HL-60 (cell line): ENCODE results near the gene SRSF9.
"Not testable (repeated sequence)": the region's sequence is repeated elsewhere in the genome, so short reads cannot be mapped to it uniquely, and the experiment has no call there.

Experiments
- DNase-seq, 2 experiments: peaks; one replicate each; pipeline ENCODE4 v3.0.0-alpha.2; 2010 to 2020; ENCODE audit warnings: low read depth in 1 of 2, low spot score in 1 of 2
- H3K27ac ChIP-seq: fragments of 250-450 bp; sonication (Bioruptor Pico); replicated peaks from 2 replicates; pipeline ENCODE4 v1.5.1; 2020; ENCODE audit warnings: mild to moderate bottlenecking, moderate library complexity
- H3K27me3 ChIP-seq: fragments of 250-450 bp; sonication (Bioruptor Pico); 2 replicates; pipeline ENCODE4 v1.5.1; 2021; ENCODE audit warnings: mild to moderate bottlenecking, moderate library complexity; ENCODE audit not compliant: insufficient read depth, poor library complexity, severe bottlenecking
- H3K4me3 ChIP-seq: replicated peaks from 2 replicates; pipeline ENCODE4 v1.5.1; 2011; ENCODE audit warnings: mild to moderate bottlenecking, control low read depth, low read length; ENCODE audit not compliant: insufficient read depth
- GABPA ChIP-seq: IDR thresholded peaks from 2 replicates; pipeline ENCODE4 v1.6.1; 2012; ENCODE audit warnings: low read depth
- POLR2AphosphoS5 ChIP-seq: IDR thresholded peaks from 2 replicates; pipeline ENCODE4 v1.6.1; 2012; ENCODE audit warnings: low read depth
- SPI1 ChIP-seq: IDR thresholded peaks from 2 replicates; pipeline ENCODE4 v1.6.1; 2012; ENCODE audit warnings: low read depth, mild to moderate bottlenecking, borderline replicate concordance
- long read RNA-seq: library from polyadenylated mRNA; unstranded; transcript quantifications from one replicate; pipeline ENCODE4 v2.0.0, GENCODE V29; 2020
- TF ChIP-seq, protein P1 (sequence below): IDR thresholded peaks from 2 replicates; pipeline ENCODE4 v1.6.1; 2012; ENCODE audit warnings: low read depth; ENCODE audit not compliant: insufficient replicate concordance
- TF ChIP-seq, protein P2 (sequence below): IDR thresholded peaks from one replicate; pipeline ENCODE4 v1.5.1; 2011; ENCODE audit warnings: low read length, control low read depth, inconsistent platforms; ENCODE audit not compliant: insufficient read depth

The SRSF9 gene, protein sequence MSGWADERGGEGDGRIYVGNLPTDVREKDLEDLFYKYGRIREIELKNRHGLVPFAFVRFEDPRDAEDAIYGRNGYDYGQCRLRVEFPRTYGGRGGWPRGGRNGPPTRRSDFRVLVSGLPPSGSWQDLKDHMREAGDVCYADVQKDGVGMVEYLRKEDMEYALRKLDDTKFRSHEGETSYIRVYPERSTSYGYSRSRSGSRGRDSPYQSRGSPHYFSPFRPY
- long read RNA-seq, transcript SRSF9-201 (4 exons, 1,201 nt): major isoform, 8 of 13 reads
- long read RNA-seq, partial matches to known transcripts: 0 of 13 reads
- long read RNA-seq, other reads (novel, unspliced or antisense): 1 of 13 reads

DNA sequence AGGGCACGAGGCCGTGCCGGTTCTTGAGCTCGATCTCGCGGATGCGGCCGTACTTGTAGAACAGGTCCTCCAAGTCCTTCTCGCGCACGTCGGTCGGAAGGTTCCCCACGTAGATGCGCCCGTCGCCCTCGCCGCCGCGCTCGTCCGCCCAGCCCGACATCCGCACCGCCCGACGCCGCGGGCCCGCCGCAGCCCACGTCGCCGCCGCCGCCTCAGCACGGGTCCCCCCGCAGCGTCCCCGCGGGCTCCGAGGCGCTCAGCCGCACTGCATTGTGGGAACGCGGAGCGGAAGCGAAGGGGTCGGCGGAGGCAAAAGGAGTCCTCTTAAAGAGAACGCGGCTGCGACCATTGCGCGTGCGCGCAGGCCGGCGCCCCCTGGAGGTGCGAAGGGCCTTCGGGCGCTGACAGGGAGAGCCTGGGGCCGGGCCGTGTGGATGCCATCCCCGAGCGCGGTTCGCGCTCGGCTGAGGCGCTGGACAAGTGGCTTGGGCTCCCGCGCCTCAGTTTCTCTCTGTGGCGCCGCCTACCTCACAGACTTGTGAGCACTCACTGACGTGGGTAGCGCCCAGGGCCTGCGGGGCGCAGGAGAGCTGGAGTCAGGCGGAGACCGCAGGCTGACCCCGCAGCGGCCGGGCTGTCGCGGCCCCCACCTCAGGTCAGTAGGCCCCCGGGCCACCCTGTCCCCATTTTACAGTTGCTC lies at the start of gene SRSF9:
TSS of gene SRSF9 (minus strand) at position 299 of the 700 bp plus-strand sequence. CDS start at position 160, 139 bp downstream.
- H3K27me3 ChIP-seq: no peaks in the 10 kb centered on the region
- TF ChIP-seq POLR2AphosphoS5: peak; percentile 83
- TF ChIP-seq SPI1: peak; percentile 38; the same call in 1 of the 2 replicates
- TF ChIP-seq, protein P1, sequence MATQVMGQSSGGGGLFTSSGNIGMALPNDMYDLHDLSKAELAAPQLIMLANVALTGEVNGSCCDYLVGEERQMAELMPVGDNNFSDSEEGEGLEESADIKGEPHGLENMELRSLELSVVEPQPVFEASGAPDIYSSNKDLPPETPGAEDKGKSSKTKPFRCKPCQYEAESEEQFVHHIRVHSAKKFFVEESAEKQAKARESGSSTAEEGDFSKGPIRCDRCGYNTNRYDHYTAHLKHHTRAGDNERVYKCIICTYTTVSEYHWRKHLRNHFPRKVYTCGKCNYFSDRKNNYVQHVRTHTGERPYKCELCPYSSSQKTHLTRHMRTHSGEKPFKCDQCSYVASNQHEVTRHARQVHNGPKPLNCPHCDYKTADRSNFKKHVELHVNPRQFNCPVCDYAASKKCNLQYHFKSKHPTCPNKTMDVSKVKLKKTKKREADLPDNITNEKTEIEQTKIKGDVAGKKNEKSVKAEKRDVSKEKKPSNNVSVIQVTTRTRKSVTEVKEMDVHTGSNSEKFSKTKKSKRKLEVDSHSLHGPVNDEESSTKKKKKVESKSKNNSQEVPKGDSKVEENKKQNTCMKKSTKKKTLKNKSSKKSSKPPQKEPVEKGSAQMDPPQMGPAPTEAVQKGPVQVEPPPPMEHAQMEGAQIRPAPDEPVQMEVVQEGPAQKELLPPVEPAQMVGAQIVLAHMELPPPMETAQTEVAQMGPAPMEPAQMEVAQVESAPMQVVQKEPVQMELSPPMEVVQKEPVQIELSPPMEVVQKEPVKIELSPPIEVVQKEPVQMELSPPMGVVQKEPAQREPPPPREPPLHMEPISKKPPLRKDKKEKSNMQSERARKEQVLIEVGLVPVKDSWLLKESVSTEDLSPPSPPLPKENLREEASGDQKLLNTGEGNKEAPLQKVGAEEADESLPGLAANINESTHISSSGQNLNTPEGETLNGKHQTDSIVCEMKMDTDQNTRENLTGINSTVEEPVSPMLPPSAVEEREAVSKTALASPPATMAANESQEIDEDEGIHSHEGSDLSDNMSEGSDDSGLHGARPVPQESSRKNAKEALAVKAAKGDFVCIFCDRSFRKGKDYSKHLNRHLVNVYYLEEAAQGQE: no peak
- TF ChIP-seq GABPA: 0 out of 2 replicates have a peak, but pooled peaks have one; percentile 35
- TF ChIP-seq, protein P2, sequence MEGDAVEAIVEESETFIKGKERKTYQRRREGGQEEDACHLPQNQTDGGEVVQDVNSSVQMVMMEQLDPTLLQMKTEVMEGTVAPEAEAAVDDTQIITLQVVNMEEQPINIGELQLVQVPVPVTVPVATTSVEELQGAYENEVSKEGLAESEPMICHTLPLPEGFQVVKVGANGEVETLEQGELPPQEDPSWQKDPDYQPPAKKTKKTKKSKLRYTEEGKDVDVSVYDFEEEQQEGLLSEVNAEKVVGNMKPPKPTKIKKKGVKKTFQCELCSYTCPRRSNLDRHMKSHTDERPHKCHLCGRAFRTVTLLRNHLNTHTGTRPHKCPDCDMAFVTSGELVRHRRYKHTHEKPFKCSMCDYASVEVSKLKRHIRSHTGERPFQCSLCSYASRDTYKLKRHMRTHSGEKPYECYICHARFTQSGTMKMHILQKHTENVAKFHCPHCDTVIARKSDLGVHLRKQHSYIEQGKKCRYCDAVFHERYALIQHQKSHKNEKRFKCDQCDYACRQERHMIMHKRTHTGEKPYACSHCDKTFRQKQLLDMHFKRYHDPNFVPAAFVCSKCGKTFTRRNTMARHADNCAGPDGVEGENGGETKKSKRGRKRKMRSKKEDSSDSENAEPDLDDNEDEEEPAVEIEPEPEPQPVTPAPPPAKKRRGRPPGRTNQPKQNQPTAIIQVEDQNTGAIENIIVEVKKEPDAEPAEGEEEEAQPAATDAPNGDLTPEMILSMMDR: peak; percentile 88
- peak within 1 kb of the TSS; percentile 93 for H3K27ac ChIP-seq
- peak within 1 kb of the TSS; percentile 90 for H3K4me3 ChIP-seq
- DNase-seq: peak; percentile 93 to 96

DNA sequence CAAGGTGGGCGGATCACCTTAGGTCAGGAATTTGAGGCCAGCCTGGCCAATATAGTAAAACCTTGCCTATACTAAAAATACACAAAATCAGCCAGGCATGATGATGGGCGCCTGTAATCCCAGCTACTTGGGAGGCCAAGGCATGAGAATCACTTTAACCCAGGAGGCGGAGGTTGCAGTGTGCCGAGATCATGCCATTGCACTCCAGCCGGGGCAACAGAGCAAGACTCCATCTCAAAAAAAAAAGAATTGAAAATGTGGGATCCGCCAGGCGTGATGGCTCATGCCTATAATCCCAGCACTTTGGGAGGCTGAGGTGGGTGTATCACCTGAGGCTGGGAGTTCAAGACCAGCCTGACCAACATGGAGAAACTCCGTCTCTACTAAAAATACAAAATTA lies 49.8 kb upstream of the SRSF9 start:
- not testable (repeated sequence) for H3K27me3 ChIP-seq, DNase-seq, H3K4me3 ChIP-seq, H3K27ac ChIP-seq

DNA sequence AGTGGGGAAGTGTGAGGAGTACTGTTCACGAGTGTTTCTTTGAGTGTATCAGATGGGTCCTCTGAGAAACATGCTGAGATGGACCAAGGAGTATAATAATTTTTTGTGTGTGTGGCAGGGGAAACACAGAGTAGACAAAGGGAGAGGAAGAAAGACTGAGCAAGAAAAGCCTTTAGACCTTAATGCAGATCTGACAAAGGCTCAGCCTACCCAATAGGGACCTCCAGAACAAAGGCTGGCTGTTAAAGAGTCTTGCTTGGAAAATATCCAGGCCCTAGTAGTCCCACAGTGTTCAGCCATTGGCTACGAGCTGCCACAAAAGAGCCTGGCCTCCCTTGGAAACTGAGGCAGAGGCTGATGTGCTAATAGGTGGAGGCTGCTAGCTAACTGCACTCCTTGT lies 45.9 kb upstream of the SRSF9 start:
- no peak overlapping the region for H3K27ac ChIP-seq
- no peaks in the 10 kb centered on the region for H3K27me3 ChIP-seq
- no peak for DNase-seq
- H3K4me3 ChIP-seq: no peak overlapping the region
- TF ChIP-seq, protein P2: no peak
- TF ChIP-seq GABPA: no peak
- TF ChIP-seq, protein P1: no peak
- no peak for TF ChIP-seq POLR2AphosphoS5
- TF ChIP-seq SPI1: no peak

DNA sequence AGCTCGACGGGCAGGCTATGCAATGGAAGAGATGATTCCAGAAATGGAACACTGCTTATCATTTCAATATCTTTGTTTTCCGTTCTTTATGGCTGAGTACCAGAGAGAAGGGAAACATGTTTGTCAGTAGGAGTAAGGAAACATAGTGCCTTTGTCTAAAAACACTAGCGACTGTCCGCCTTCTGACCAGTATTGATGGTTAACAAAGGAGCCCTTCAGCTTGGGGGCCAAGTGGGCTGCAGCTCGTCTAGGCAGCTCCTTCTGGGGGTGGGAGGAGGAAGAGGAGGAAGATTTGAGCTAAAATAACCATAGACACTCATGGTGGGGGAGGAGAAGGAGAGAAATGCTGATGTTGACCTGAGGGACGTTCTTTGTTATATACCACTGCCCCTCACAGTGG lies 44.5 kb upstream of the SRSF9 start:
- TF ChIP-seq GABPA (no peak), POLR2AphosphoS5 (no peak), SPI1 (no peak)
- TF ChIP-seq, protein P2: no peak
- TF ChIP-seq, protein P1: no peak
- Histone ChIP-seq H3K4me3 (no peak overlapping the region), H3K27ac (no peak overlapping the region), H3K27me3 (no peaks in the 10 kb centered on the region)
- DNase-seq: no peak
